ENCODE results near the gene NBAS.

DNA sequence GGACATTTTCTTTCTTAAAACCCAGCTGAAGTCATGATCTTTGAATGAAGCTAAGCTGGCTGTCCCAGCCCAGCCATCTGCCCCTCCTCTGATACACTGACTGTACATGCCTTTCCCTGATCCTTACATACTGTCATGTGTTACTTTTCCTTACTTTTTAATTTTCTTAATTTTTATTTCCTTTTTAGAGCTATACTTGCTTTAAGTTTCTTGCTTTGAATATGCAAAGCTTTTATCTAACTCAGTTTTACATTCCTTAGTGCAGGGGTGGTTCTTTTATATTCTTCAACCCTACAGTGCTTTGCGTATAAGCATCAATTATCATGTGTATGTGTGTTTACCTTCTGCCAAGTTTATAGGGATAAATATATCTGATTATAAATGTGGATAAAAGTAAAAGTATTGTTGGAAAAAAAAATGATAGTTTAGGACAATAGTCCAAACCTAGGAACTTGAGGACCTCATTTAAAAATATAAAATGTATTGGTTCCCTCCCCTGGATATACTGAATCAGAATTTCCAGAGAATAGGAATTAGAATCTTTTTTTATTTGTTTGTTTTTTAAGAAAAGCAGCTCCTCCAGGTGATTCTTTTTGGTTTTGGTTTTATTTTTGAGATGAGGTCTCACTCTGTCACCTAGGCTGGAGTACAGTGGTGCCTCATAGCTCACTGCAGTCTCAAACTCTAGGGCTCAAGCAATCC lies 48.4 kb upstream of the NBAS start:
- TF ChIP-seq, protein P1, sequence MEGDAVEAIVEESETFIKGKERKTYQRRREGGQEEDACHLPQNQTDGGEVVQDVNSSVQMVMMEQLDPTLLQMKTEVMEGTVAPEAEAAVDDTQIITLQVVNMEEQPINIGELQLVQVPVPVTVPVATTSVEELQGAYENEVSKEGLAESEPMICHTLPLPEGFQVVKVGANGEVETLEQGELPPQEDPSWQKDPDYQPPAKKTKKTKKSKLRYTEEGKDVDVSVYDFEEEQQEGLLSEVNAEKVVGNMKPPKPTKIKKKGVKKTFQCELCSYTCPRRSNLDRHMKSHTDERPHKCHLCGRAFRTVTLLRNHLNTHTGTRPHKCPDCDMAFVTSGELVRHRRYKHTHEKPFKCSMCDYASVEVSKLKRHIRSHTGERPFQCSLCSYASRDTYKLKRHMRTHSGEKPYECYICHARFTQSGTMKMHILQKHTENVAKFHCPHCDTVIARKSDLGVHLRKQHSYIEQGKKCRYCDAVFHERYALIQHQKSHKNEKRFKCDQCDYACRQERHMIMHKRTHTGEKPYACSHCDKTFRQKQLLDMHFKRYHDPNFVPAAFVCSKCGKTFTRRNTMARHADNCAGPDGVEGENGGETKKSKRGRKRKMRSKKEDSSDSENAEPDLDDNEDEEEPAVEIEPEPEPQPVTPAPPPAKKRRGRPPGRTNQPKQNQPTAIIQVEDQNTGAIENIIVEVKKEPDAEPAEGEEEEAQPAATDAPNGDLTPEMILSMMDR (IDR thresholded peaks at IDR 0.05), result no peak
- TF ChIP-seq POLR2AphosphoS5 (IDR thresholded peaks at IDR 0.05; ENCODE audit: low read depth, low read length), result no peak
- TF ChIP-seq TCF7L2 (IDR thresholded peaks at IDR 0.05; ENCODE audit: low read depth, low read length), result no peak
- TF ChIP-seq SIN3A (IDR thresholded peaks at IDR 0.05; ENCODE audit: borderline replicate concordance, insufficient read depth, low read depth, low read length), result no peak

All from Panc1 (cell line).